ENCODE results near the gene FAT1. TPM values are rescaled to one million over a fixed set of nuclear protein-coding genes. Genes with fewer than 3 reads are reported as not detected.

FAT1 gene
- total RNA-seq, 4 donors from 2014 or later, result 91.2 to 133 (median 105) TPM

- Histone ChIP-seq H3K4me1 (no peaks in the 10 kb centered on the region), H3K9me3 (no peaks in the 10 kb centered on the region), H3K27me3 (no peaks in the 10 kb centered on the region), H3K27ac (no peak overlapping the region), H3K4me3 (no peak overlapping the region), H3K36me3 (peaks cover 64% of the 10 kb centered on the region)
- 84% methylated on average over 7 of the region's 7 CpGs for WGBS
- no peak for TF ChIP-seq POLR2A (IDR thresholded peaks at IDR 0.05)
- no peak for TF ChIP-seq CTCF (IDR thresholded peaks at IDR 0.05)
- no peak for TF ChIP-seq POLR2AphosphoS5 (IDR thresholded peaks at IDR 0.05)
- no peak for TF ChIP-seq EP300 (IDR thresholded peaks at IDR 0.05)
- no peak for DNase-seq (ENCODE audit: low spot score in 2 of 2)
Observed at GRCh38 chr4:186593587-186593973, 130.1 kb downstream of the FAT1 start.

- no peak overlapping the region for H3K27ac ChIP-seq
- no peaks in the 10 kb centered on the region for H3K27me3 ChIP-seq
- TF ChIP-seq POLR2AphosphoS5 (IDR thresholded peaks at IDR 0.05) (no peak), POLR2A (IDR thresholded peaks at IDR 0.05) (no peak), CTCF (IDR thresholded peaks at IDR 0.05) (no peak), EP300 (IDR thresholded peaks at IDR 0.05) (no peak)
- H3K36me3 ChIP-seq, result peaks cover 62% of the 10 kb centered on the region
- no peaks in the 10 kb centered on the region for H3K9me3 ChIP-seq
- DNase-seq (ENCODE audit: low spot score in 2 of 2), result no peak
- WGBS, result 84% methylated on average over 13 of the region's 13 CpGs
- H3K4me1 ChIP-seq, result no peaks in the 10 kb centered on the region
- H3K4me3 ChIP-seq, result no peak overlapping the region
Observed at GRCh38 chr4:186592966-186593586, 130.6 kb downstream of the FAT1 start.

GRCh38 chr4:186592445-186592844 lies 131.2 kb downstream of the FAT1 start:
- Histone ChIP-seq H3K4me3 (no peak overlapping the region), H3K4me1 (no peaks in the 10 kb centered on the region), H3K27ac (no peak overlapping the region), H3K27me3 (no peaks in the 10 kb centered on the region), H3K36me3 (peaks cover 56% of the 10 kb centered on the region), H3K9me3 (no peaks in the 10 kb centered on the region)
- DNase-seq (ENCODE audit: low spot score in 2 of 2), result no peak
- TF ChIP-seq POLR2AphosphoS5 (IDR thresholded peaks at IDR 0.05), result no peak
- TF ChIP-seq EP300 (IDR thresholded peaks at IDR 0.05), result no peak
- no peak for TF ChIP-seq POLR2A (IDR thresholded peaks at IDR 0.05)
- 91% methylated on average over 8 of the region's 8 CpGs for WGBS

- no peak overlapping the region for H3K27ac ChIP-seq
- no peaks in the 10 kb centered on the region for H3K9me3 ChIP-seq
- DNase-seq (ENCODE audit: low spot score in 2 of 2), result no peak
- 91% methylated on average over 6 of the region's 6 CpGs for WGBS
- H3K27me3 ChIP-seq, result no peaks in the 10 kb centered on the region
- no peak overlapping the region for H3K4me3 ChIP-seq
- peaks cover 48% of the 10 kb centered on the region for H3K36me3 ChIP-seq
- TF ChIP-seq POLR2A (IDR thresholded peaks at IDR 0.05) (no peak), EP300 (IDR thresholded peaks at IDR 0.05) (no peak), POLR2AphosphoS5 (IDR thresholded peaks at IDR 0.05) (no peak), CTCF (IDR thresholded peaks at IDR 0.05) (no peak)
- no peaks in the 10 kb centered on the region for H3K4me1 ChIP-seq
Observed at GRCh38 chr4:186591651-186592050, 132.0 kb downstream of the FAT1 start.

- H3K27me3 ChIP-seq, result no peaks in the 10 kb centered on the region
- peak in 1 of 2 donors; percentile 75 for DNase-seq (ENCODE audit: low spot score in 2 of 2)
- no peaks in the 10 kb centered on the region for H3K9me3 ChIP-seq
- TF ChIP-seq POLR2A (IDR thresholded peaks at IDR 0.05), result no peak
- TF ChIP-seq EP300 (IDR thresholded peaks at IDR 0.05), result no peak
- no peak for TF ChIP-seq POLR2AphosphoS5 (IDR thresholded peaks at IDR 0.05)
- H3K4me1 ChIP-seq, result no peaks in the 10 kb centered on the region
- WGBS, result 94% methylated on average over 20 of the region's 20 CpGs
- no peak overlapping the region for H3K27ac ChIP-seq
- no peak overlapping the region for H3K4me3 ChIP-seq
- peaks cover 38% of the 10 kb centered on the region for H3K36me3 ChIP-seq
Observed at GRCh38 chr4:186588503-186588902, 135.2 kb downstream of the FAT1 start.

- no peak overlapping the region for H3K27ac ChIP-seq
- peaks cover 38% of the 10 kb centered on the region for H3K36me3 ChIP-seq
- H3K27me3 ChIP-seq, result no peaks in the 10 kb centered on the region
- peak; percentile 70 to 84 for DNase-seq (ENCODE audit: low spot score in 2 of 2)
- no peaks in the 10 kb centered on the region for H3K9me3 ChIP-seq
- 34% methylated on average over 4 of the region's 4 CpGs for WGBS
- peak; percentile 63 to 81 for TF ChIP-seq CTCF (IDR thresholded peaks at IDR 0.05)
- TF ChIP-seq EP300 (IDR thresholded peaks at IDR 0.05), result no peak
- no peaks in the 10 kb centered on the region for H3K4me1 ChIP-seq
- no peak overlapping the region for H3K4me3 ChIP-seq
Observed at GRCh38 chr4:186587416-186588018, 136.1 kb downstream of the FAT1 start.

Measured in suprapubic skin (tissue), 4 donors.